Fibroblast of skin of left biceps (primary cell): Measurements from ENCODE around the gene CREB3L2.
"Not testable (repeated sequence)": the region's sequence is repeated elsewhere in the genome, so short reads cannot be mapped to it uniquely, and the experiment has no call there.

Source experiments
- DNase-seq, 2 experiments: peaks; one replicate each; pipeline ENCODE4 v3.0.0-alpha.2; 2013; ENCODE audit warnings: low read depth in 2 of 2

Gene CREB3L2

DNA sequence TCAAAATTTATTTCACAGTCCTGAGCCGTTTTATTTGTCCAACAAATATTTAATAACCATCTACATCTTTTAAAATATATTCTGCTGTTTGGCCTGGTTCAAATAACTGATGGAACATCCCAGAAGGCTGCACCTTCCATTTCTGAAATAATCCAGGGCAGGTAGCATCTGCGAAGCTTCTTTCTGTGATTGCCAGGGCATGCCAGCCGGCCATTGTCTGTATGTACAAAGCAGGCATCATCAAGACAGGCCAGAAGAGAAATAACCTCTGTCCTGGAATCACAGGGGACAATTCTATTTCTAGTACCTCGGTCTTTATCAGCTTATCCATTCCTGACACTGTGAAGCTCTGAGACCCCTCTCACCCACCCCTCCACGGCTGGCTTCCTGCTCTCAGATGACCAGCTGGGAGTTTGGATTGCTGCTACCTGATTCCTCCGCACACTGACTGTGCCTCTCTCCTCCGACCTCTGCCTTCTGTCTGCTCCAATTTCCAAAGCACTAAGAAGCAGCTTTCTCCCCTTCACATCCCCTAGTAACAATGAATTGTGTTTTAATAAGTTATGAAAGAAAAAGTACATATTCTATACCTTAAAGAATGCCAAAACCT, 163.1 kb downstream of the CREB3L2 start:
- no peak for DNase-seq

DNA sequence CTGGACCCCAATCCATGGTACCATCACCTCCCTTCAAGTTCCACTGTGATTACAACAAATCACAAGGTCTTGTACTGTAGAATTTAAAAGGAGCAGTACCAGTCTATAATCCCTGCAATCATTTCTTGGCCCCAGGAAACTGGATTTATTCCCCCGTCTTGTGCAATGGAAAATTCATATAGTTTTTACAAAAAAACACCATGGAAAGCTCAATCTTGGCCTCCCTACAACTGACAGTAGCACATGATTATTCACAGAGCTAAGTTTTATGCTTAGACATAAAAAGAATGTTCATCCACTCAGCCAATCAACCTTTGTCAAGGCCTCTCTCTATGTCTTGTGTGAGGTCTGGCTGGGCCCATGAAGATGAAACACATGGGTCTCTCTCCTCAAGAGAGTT, 165.3 kb downstream of the CREB3L2 start:
- no peak for DNase-seq

- DNase-seq, result no peak
Measured at GRCh38 chr7:137836113-137836509, 165.8 kb downstream of the CREB3L2 start.

- no peak for DNase-seq
Measured at GRCh38 chr7:137835486-137836112, 166.3 kb downstream of the CREB3L2 start.

DNA sequence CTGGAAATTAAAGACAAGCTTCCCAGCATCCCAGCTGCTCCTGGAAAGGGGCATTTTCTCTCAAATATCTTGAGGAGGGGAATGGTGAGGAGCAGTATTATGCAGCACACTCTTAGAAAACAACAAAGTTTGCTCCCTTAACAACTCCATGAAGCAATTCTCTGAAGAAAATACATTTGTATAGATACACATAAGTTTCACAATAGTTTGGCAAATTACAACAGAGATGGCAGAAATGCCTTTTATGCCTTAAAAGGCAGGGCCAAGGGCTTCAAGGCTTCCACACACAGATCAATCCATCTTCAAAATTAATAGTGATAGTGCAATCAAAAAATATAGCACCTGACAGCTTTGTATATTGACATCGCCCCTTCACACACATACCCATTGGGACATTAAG, 167.3 kb downstream of the CREB3L2 start:
- DNase-seq, result no peak

GRCh38 chr7:137832990-137833389, 168.9 kb downstream of the CREB3L2 start:
- not testable (repeated sequence) for DNase-seq

GRCh38 chr7:137832382-137832781, 169.5 kb downstream of the CREB3L2 start:
- DNase-seq, result no peak

- DNase-seq, result not testable (repeated sequence)
Measured at GRCh38 chr7:137831555-137831954, 170.3 kb downstream of the CREB3L2 start.

GRCh38 chr7:137829337-137829992, 172.4 kb downstream of the CREB3L2 start:
- no peak for DNase-seq

DNA sequence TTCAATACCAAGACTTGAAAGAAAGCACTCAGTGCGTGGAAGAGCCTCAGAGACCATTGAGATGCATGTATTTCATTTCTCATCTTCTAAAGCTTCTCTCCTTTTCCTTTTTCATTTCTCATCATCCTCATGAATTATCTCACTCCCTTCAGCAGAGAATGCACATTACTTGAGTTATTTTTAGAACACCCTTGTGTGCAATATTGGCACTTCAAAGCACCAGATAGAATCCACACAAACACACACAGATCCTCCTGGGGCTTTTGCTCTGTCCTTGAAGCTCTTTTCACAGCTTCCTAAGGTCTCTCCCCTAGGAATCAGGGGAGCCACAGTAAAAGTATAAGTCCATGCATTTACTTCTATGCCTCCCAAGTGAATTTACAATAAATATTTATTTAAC, 173.4 kb downstream of the CREB3L2 start:
- no peak for DNase-seq

DNA sequence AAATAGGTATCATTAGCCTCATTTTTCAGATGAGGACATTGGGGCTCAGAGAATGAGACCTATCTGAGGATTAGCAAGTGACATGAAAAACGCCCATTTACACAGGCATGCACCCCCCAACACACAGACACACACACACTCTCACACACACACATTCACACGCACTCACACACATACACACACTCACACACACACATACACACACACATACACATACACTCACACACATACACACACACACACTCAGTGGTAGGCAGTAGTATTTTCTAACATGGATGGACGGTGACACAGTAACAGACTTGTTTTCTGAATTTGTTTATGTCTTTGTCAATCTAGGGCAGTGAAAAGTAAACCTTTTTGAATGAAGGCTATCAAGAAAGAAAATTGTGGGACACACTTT, 176.4 kb downstream of the CREB3L2 start:
- DNase-seq, result no peak
